HG02642 (cell line): ENCODE measurements around the gene BRCC3.
A peak's percentile ranks its signal among the peaks of the same experiment; 100 is the strongest.

ENCODE experiments used
- ATAC-seq: cut with Tn5 transposase; IDR thresholded peaks from one replicate; pipeline ENCODE4 v1.9.1; 2021; ENCODE audit warnings: mild to moderate bottlenecking; ENCODE audit not compliant: unreplicated experiment, poor library complexity

The BRCC3 gene

GRCh38 chrX:155070975-155071693, at the start of gene BRCC3, which contains the start of the genes CMC4 and MTCP1:
Gene BRCC3 (plus strand): TSS chrX:155071508. CDS start chrX:155071528, 20 bp downstream.
Gene CMC4 (minus strand): TSS chrX:155071136. CDS start chrX:155064023, 7,113 bp downstream.
Gene MTCP1 (minus strand): TSS chrX:155071136. CDS start chrX:155066010, 5,126 bp downstream.
- peak; percentile 92 for ATAC-seq

DNA sequence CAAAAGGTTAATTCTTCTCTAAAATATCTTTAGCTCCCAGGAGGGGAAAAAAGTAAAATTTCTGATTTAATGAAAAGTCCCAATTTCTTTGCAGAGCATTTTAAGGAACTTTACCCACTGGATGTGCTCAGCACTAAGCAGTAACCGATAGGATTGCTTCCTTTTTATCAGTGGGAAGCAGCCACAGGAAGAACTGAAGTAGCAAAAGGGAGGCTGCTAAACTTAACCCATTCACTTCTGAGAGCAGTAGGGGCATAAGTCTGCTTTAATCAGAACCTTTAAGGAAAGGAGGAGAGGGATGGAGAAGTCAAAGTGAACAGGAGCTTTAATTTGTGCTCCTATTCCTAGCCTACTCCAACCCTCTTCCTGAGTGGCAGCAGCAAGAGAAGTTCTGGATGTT, 48.7 kb upstream of the BRCC3 start, which contains the start of gene F8:
TSS of gene F8 (minus strand) at position 139 of the 400 bp plus-strand sequence. CDS start 171 bp downstream, outside the sequence.
- no peak for ATAC-seq

GRCh38 chrX:155023907-155024833, 47.1 kb upstream of the BRCC3 start:
- no peak for ATAC-seq

- no peak for ATAC-seq
Measured at GRCh38 chrX:155026420-155026726, 44.9 kb upstream of the BRCC3 start.

GRCh38 chrX:155026727-155027508, 44.4 kb upstream of the BRCC3 start, which contains the start of gene FUNDC2:
Gene FUNDC2 (plus strand): TSS chrX:155026844. CDS start chrX:155026939, 95 bp downstream.
- ATAC-seq = peak; percentile 92

DNA sequence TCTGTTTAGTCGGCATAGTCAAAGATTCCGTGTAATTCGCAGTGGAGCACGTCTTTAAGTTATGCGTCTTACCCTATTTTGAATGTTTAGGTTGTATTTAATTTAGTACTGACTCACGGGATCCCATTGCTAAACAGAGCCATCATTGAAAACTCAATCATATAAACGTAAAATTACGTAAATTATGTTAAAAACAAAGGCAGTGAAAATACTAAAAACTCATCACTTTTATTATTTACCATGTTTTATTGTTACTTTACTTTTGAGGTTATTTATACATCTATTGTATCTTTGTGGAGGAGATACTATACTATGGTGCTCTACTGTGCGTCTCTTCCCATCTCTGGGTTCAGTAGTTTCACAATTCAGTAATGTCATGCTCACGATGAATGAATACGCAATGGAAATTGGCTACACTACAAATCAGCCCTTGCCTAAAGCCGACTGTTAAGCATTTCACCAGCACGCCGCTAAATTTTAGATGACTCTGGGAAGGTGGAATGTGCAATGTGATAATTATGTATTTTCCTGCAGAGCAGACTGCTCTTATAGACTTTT, 43.7 kb upstream of the BRCC3 start:
- no peak for ATAC-seq

- ATAC-seq = no peak
Measured at GRCh38 chrX:155028129-155028528, 43.2 kb upstream of the BRCC3 start.

DNA sequence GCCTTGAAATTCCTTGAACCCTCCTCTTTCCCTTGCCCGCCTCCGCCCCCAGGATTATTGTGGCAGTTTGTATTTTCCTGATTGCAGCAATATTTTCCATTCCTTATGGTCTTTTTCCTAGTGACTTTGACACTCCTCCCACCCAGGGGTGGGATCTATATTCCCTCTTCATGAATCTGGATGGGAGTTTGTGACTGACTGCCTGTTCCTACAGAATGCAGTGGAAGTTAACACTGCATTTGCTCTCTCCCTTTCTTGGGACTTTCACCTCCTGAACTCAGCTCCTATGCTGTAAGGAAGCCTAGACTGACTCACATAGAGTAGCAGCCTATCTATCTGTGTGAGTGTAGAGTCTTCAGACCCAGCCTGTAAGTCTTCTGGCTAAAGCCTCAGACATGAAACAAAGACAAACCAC, 42.4 kb upstream of the BRCC3 start:
- ATAC-seq = no peak

DNA sequence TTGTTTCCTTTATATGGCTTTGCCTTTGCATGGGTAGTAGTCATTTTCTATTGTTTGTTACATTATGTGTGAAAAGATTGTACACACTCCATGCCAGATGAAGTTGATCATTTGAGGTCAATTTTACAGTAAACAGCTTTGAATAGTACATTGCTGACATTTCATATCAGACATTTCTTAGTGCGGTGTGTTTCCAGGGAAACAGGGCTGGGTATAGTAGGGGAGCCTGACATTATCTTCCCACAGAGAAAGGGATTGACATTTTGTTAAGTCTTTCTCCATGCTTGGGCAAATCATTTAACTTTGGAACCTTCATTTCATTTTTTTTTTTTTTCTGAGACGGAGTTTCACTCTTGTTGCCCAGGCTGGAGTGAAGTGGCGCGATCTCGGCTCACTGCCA, 39.7 kb upstream of the BRCC3 start:
- ATAC-seq = no peak

- ATAC-seq = no peak
Measured at GRCh38 chrX:155035688-155036087, 35.6 kb upstream of the BRCC3 start.

DNA sequence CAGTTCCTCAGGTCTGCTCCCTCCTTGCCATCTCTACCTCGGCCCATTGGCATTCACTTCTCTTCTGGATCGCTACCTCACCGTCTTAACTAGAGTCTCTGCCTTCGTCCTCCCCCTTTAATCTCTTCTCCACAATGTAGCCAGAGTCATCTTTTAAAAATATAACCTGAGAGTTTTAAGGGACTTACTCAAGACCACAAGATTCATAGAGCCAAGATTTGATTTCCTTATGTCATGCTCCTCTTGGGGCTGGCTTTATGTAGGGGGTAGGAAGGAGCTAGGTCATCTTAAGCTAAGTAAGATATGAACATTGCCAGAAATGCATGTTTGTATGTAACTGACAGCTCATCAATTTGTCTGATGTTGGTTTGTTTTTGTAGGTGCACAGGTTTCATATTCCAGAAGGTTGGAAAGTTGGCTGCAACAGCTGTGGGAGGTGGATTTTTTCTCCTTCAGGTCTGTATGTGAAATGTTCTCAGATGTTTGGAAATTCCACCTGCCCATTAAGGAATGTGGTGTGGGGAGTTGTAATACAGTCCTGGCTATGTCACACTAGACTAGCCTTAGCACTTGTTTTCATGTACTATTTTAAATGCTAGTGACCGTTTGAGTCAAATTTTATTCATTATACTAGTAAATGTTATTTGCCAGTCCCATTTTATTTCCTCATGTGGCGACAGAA, 25.0 kb upstream of the BRCC3 start:
- ATAC-seq = no peak

GRCh38 chrX:155046811-155047528, 24.3 kb upstream of the BRCC3 start:
- no peak for ATAC-seq

- no peak for ATAC-seq
Measured at GRCh38 chrX:155048977-155049619, 22.2 kb upstream of the BRCC3 start.

GRCh38 chrX:155052738-155053498, 18.4 kb upstream of the BRCC3 start:
- ATAC-seq = no peak

DNA sequence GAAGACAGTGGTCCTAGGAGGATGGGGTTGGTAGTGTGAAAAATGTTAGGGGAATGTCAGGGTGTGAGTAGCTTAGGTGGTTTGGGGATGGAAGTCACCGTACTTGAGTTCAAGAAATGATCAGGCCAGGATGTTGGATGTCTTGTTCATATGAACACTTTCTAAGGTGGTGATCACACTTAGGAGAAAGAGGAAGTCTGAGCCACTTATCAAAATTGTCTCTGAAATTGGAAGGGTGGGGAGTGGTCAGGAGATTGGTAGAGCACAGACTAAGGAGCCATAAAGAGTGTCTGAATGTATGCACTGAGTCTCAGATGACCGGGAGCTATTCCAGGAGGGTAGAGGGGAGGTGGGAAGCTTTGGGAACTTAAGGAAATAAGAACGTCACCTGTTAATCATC, 17.7 kb upstream of the BRCC3 start:
- ATAC-seq = no peak

DNA sequence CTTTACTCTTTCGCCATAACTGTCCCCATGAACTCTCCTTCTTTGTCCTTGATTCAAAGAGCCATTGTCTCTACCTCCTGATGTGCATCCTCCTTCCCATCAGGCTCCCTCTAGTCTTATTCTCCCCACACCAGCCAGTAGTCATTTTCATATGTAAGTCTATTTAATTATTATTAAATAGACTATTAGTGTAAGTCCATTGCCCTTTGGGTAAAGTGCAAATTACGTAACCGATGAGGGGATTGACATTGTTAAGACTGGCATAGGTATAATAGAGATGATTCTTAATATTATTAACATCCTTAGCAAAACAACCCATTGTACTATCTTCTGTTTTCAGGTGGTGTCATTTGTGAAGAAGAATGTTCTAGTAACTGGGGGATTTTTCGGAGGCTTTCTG, 17.1 kb upstream of the BRCC3 start:
- no peak for ATAC-seq

DNA sequence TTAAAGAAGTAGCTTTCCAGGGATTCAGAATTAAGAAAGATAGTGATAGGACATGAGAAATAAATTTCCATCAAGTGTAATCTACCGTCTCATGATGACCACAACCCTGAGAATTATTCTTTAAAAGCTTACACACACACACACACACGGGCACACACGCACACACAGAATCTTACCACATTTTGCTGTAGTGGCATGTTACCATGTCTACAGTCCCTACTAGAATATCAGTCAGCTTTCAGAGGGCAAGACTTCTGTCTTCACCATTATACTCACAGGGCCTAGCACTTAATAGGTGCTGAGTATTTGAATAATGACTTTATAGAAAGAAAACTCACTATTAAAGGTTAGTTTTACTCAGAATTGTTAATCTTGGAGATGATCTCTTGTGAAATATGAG, 15.8 kb upstream of the BRCC3 start:
- no peak for ATAC-seq

DNA sequence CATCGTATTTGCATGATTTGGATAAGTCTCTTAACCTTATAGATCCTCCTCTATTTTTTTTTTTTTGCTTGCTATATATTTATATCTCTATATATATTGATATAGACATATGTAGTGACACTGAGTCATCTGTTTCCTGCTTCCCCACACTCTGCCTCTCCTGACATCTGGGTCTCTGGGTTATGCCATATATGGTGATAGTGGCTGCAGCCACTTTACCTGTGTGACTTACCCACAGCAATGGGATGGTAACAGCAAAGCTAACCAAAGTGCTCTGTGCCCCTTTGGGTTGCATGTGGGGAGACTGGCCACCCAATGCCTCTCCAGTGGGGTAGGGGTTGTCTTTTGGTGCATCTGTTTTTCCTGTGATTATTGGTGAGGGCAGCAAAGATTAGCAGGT, 14.8 kb upstream of the BRCC3 start:
- ATAC-seq = no peak
